Fibroblast of skin of abdomen (primary cell): ENCODE results near the gene TENT5C.

Experiments used
- DNase-seq: peaks from one replicate; pipeline ENCODE4 v3.0.0-alpha.2; 2013

The TENT5C gene

DNA sequence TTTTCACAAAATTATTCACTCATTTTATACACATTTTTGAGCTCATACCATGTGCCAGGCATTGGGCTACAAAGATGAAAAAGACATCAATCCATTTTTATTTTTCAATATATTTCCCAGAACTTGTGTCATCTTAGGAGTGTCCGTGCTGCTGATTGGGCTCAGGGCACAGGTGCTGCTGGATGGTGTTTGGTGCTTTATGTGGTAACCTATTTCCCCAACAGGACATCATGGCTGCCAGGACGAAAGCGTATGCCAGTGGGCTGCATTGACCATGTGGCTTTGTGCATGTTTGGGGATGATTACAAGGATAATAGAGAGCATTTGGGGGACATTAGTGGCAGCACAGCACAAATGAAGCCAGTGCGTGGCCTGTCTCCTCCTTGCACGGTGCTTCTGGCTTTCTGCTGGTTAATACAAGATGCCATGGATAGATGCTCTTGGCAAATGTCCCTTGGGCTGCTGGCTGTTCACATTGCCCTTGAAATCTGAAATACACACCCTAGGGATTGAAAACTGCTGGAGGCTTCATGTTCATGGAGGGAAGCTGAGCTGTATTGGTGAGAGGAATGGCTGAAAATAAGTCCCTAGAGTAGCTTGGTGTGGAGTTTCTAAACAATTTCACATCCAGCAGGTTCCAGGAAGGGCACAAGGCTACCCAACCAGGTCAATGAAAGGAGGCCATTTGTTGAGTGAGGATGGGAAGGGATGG lies 52.3 kb downstream of the TENT5C start:
- DNase-seq, result no peak

DNA sequence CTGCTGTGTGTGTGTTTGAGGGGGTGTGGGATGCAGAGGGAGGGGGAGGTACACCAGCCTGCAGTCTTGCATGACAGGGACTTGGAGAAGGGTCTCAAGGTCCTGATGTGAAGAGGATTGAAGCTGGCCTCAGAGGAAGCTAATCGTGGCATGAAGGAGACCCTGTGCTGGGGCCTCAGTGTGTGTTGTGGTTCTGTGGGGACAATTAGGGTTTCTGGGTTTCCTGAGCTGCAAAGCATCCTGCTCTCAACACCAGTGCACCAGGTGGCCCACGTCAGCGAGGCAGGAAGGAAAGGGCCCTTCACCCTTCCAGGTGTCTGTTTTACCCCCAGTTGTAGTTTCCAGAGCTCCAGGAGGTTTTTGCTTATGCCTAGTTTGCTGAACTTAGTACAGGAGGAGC lies 52.8 kb downstream of the TENT5C start:
- no peak for DNase-seq

DNA sequence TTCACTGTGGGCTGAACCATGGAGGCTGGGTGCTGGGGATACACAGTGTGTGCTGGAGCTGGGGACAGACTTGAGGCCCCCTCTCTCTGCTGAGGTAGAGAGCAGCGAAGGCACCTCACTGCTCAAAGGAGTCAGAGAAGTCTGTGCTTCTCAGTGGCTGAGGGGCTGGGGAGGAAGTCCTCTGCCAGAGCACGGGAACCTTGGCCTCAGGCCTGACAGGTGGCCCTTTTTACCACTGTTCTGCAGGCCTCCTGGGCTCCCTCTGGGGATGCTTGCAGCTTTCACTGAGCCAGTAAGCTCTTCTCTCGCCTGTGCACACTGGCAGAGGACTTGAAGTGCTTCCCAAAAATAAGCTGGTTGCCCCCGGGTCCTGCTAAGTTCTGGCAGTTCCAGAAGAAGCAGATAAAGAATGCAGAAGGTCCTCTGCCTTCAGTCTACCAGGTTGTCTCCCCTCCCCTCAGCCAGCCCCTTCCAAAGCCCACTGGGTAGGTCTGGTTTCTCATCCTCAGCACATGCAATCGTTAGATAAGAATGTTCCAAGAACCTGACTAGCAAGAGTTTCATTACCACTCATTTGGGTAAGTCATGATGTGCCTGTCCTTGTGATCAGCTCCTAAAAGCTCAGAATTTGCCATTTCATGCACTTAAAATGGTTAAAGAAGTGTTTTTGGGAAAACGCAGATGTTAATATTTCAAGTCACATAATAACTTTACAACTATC lies 53.9 kb downstream of the TENT5C start:
- DNase-seq, result no peak

DNA sequence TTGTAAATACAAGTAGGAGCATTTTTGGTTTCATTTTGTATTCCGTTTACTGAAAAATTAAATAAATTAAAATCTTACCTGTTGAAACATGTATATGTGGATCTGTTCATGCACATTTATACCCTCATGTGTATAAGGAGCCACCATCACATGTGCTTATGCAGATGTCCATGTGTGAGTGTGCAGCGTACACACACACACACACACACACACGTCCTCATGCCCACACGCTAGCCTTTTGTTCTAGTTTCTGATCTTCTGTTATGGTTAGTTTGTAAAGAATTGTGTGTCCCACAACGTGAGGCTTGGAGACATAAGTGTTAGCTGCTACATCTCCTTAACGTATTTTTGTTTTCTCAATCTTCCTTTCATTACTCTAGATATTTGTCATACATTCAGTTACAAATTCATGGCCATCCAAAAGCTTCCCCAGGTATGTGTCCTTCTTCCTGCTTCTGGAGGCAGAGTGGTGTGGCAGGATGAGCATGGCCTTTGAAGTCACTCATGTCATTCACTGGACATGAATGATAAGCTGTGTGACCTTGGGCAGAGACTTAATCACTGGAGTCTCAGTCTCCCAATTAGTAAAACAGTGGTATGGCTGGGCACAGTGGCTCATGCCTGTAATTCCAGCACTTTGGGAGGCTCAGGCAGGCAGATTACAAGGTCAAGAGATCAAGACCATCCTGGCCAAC lies 54.6 kb downstream of the TENT5C start:
- DNase-seq, result no peak

DNA sequence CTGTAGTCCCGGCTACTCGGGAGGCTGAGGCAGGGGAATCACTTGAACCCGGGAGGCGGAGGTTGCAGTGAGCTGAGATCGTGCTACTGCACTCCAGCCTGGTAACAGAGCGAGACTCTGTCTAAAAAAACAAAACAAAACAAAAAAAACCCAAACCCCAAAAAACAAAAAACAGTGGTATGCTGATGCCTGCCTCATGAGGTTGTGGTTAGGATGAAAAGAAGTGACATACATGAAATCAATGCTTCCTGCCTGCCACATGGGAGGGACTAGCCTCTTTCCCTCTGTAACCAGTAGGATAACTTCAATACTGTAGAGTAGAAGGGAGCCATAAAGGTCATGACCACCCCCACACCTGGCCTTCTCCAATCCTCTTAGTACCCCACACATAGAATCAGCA lies 55.2 kb downstream of the TENT5C start:
- DNase-seq, result no peak

DNA sequence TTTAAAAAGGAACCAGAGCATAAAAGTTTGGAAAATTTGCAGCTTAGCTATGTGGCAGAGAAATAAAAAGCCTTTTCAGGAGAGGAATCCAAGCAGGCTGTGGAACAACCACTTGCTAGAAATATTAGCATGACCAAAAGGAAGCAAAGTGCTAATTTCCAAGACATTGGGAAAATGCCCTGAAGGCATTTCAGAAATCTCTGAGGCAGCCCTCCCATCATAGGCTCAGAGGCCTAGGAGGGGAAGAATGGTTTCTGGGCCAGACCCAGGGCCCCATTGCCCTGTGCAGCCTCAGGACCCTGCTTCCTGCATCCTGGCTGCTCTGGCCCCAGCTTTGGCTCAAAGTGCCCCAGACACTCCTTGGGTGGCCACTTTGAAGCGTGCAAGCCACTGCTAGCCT lies 56.8 kb downstream of the TENT5C start:
- DNase-seq, result no peak

DNA sequence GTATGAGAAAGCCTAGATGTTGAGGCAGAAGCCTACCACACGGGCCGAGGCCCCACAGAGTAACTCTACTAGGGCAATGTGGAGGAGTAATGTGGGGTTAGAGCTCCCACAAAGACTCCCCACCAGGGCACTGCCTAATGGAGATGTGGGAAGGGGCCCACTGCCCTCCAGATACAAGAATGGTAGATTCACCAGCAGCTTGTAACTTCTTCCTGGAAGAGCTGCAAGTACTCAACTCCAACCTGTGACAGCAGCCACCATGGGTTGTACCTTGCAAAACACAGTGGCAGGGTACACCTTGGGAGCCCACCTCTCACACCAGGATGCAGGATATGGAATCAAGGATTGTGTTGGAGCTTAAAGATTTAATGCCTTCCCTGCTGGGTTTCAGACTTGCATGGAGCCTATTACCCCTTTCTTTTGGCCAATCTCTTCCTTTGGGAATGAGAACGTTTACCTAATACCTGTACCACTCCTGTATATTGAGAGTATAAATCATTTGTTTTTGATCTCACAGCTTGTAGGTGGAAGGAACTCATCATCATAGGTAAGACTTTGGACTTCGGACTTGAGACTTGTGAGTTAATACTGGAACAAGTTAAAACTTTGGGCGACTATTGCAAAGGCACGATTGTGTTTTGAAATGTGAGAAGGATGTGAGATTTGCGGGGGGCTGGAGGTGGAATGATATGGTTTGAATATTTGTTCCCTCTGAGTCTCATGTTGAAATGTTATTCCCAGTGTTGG lies 57.5 kb downstream of the TENT5C start:
- no peak for DNase-seq

DNA sequence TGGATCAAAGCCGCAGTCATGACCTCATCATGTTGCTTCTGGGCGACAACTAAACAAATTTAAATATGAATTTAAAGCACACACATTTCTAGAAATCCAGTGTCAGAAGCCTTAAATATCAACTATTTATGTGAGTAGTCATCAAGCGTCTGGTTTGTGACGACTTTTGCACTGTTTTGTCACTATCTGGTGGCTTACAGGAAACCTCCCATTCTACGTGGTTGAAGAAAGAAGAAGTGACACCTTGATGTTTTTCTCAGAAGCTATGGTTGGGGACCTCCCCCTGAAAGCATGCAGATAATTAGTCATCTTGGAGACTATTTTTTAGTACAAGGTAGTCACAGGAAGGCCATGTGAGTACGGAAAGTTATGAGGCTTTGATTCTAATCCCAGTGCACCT lies 58.5 kb downstream of the TENT5C start:
- no peak for DNase-seq

DNA sequence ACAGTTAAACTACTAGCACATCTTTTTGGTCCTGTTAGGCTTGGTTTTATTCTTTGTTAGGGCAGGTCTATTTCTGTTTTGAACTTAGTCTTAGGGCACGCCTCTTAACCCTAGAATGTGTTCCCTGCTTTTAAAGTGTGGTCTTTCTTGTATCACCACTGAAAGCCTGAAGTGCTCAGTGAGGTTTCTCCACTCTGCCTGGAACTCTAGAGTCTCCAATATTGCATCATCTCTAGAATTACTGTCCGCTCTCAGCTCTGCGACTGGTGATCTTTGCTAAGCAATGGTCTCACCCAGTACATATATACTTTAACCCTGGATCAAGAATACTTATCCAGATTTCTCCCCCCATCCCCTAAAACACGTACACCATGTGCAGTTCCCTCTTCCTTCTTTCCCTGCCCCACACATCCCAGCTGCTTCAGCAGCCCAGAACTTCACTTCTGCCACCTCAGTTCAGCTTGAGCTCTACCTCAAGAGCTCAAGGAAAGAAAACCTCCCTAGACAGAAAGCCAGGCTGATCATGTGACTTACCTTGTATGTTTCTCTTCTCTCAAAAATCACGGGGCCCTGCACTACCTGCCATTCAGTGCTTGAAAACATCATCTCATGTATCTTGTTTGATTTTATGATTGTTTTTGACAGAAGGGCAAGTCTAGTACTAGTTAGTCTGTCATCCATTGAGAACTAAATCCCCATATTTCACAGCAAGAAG lies 59.9 kb downstream of the TENT5C start:
- no peak for DNase-seq

DNA sequence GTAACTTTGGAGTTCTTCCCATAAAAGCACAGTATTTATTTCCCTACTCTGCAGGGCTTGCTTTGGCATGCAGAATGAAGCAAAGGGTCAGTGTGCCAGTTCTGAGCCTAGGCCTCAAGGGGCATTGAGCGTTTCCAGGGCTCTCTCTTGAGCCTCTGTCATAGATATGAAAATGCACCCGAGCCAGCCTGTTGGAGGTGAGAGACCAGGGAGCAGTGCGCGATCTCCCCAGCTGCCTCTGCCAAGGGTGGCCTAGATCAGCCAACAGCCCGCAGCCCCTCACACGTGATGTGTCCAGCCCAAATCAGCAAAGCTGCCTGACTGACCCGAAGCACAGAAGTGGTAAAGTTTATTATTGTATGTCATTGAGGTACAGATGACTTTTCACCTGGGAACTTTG lies 63.7 kb downstream of the TENT5C start:
- DNase-seq, result no peak

DNA sequence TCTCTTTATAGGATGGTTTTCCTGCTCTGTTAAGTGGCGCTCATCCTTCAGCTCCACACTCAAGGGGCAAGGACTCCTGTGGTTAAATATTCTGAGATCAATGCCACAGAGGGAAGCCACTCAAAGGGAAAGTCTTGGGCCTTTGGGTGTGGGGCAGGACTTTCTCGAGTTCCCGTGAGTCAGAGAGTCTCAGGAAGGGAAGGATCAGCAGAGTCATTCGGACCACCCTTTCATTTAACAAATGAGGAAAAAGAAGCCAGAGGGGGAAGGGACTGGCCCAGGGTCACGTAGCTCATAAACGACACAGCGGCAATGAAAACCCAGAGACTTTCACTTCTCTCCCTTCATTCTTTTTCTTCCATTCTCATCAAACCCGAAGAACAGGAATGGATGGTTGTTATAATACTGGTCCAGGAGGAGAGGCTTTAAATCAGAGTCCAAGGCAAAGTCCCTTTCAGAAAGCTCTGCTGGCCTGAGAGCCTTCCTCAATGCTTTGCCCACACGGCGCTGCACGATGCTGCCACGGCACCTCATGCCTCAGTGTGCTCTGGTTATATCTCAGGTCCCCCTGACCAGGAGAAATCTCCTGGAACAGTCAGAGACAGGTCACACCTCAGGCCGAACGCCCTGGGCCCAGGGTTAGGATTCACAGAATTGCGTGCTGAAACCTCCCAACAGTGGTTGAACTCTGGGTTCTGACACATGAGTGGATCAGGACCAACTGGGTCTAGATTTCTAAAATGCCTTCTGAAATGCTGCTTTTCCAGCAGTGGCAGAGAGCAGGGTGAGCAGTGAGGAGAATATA lies 65.3 kb downstream of the TENT5C start:
- no peak for DNase-seq

DNA sequence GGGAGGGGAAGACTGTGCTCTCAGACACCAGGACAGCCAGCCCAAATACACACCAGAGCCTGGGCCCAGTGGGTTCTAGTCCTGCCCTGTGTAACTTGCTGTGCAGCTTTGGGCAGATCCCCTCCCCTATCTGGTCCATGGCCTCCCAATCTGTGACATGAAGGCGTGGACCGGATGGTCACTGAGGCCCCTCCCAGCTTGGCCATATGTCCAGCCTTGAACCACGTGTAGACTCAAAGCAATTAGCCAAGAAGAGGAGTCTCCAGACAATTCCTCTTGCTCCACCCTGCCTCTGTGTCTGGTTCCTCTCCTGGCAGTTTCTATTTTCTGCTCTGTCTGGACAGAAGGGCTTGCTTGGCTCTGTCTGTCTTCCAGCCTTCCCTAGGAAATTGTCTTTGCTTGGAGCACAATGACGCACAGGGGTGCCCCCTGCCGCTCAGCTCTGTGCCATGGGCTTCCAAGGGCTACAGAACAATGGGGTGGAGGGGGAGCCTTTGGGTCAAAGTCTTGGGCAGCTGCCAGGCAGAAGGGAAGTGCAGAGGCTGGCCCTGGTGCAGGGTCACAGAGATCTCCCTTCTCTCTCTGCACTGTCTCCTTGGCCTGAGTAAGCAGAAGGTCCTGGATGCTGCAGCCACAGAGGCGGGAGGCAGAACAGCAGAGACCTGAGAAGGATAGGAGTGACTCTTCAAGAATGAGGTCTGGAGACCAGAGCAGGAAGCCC lies 66.1 kb downstream of the TENT5C start:
- no peak for DNase-seq

DNA sequence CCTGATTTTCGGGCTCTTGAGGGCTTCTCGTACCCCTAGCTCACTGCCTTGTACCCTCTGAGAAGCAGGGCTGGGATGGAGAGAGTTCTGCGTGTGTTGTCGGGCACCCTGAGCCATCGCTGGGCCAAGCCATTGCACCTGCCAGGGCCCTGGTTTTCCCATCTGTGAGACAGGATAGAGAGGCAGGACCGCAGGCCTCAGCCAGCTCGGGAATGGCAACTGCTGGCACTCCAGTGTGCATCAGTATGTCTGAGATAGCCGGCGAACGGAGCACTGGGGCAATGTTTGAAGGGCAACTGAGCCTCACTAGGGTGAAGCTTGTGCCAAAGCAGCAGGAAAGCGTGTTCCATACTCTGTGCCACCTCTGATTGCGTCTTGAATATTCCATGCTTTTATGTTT lies 66.9 kb downstream of the TENT5C start:
- no peak for DNase-seq

DNA sequence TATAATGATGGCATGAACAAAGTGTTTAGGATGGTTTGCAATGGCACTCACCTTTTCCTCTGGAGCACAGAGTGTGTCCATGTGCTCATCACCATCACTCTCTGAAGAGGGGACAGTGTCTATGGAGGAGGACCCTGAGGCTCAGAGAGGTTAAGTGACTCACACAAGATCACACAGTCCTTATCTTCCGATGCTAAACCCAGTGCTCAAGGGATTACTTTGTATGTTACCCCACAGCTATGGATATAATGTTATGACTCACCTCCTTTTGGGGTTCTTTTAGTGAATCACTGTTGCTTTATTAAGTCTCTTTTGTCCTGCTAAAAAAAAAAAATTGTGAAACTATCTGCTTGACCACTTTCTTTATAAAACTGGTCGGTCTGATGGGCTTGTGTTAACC lies 67.6 kb downstream of the TENT5C start:
- peak; percentile 64 for DNase-seq

DNA sequence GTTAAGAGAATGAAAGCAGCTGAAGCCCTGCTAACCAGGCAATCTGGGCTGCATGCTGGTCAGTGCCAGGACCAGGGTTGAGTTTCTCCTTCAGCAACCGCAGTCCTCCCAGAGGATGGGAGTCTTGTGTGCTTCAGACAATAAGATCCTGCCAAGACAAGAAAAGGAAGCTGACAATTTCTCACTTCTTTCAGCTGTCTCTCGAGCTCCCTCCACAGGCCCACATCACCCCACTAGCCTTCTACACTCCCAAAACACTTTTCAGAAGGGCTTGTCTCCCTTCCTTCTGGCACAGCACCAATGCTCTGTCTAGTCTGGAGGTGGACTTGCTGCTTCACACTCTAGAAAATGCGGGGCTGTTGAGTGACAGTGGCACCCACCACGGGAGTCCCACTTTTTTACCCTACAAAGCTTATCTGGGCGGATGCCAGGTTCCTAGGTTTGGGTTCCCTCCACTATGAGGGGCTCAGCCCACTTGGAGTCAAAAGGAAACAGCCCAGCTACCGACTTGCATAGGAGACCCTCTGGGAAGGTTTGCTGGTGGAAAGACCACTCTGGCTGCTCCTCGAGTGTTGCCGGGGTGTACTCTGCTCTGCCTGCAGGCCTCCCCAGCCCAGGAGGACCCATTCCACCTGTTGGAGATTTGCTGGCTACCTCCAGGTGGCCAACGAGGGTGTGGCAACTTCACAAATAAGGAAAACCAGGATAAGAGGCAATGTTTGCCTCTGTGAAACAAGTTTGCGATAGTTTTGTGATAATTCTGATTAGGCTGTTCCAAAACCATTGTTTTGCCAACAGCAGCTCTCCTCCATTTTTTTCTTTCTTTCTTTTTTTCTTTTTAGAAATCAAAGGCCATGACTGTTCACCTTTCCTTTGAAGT lies 68.9 kb downstream of the TENT5C start:
- peak; percentile 30 for DNase-seq

DNA sequence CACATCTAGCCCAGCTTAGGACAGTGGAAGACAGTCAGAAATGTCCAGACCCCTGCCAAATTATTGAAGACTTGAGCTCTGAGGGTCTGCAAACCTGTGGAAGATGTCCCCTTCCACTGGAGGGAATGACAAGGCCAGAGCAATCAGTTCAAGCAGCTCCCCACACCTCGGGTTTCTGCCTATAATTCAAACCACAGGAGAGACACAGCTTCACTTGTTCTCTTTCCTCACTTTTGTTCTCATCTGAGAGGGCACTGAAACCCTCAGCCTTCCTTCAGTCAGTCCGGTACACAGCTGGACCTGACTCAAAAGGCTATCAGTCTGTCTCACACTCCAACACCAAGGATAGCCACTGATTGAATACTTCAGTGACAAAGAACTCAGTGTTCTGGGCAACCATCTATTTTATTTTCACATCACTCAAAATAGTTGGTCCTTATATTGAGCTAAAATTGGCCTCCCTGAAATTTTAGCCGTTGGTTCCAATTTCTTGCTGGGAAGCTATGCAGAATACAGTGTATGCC lies 70.1 kb downstream of the TENT5C start:
- no peak for DNase-seq

DNA sequence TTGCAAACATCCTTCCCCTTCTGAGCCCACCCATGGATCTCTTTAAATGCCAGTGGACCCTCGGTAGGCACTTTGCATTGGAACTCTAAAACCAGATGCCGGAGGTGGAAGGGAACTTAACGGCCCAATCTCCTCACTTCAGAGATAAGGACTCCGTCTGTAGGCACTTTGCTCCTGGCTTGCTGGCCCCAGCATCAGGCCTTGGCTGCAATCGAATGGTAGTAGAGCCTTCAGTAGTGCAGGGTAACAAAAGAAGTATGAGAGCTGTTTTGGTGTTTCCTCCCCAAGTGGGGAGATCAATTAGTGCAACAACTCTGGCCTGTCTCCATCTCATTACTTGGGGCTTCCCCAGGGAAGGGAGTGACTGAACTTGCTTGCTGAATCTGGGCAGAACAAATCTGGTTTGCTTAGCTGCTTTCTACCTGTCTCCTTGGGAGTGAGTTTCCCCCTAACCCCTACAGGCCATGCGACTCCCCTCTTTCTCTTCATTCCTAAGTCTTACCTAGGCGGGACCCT lies 70.8 kb downstream of the TENT5C start:
- no peak for DNase-seq
